ENCODE data around the gene KDM6A.

Gene KDM6A

DNA sequence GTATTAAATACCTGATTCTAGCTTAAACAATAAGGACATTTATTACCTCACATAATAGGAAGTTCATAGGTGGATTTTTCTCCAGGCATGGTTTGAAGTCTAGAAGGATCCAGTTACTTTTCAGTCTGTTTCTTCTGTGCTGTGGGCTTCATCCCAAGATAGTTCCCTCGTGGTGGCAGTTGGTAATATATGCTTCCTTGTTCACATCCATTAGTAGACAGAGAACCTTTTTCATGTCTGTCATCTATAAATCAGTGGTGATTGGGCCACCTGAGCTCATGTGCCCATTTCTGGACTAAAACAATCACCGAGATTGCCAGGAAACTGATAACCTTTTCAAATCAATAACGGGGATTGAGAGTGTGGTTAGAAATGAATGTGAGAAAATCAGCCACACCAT, 97.7 kb downstream of the KDM6A start:
- in situ Hi-C loops (cut with MboI; ENCODE audit: low sequenced_read_pairs, unreplicated experiment) = no loop called here
- no peak for DNase-seq (ENCODE audit: low spot score)
- no peak for TF ChIP-seq CTCF (IDR thresholded peaks at IDR 0.05; ENCODE audit: borderline replicate concordance, control extremely low read depth, extremely low read depth, insufficient read depth, missing control alignments)

GRCh38 chrX:44971674-44972073, 98.7 kb downstream of the KDM6A start:
- TF ChIP-seq CTCF (IDR thresholded peaks at IDR 0.05; ENCODE audit: borderline replicate concordance, control extremely low read depth, extremely low read depth, insufficient read depth, missing control alignments) = no peak
- in situ Hi-C loops (cut with MboI; ENCODE audit: low sequenced_read_pairs, unreplicated experiment) = no loop called here
- no peak for DNase-seq (ENCODE audit: low spot score)

- no peak for TF ChIP-seq CTCF (IDR thresholded peaks at IDR 0.05; ENCODE audit: borderline replicate concordance, control extremely low read depth, extremely low read depth, insufficient read depth, missing control alignments)
- no peak for DNase-seq (ENCODE audit: low spot score)
- in situ Hi-C loops (cut with MboI; ENCODE audit: low sequenced_read_pairs, unreplicated experiment) = no loop called here
Measured at GRCh38 chrX:44972132-44972531, 99.1 kb downstream of the KDM6A start.

DNA sequence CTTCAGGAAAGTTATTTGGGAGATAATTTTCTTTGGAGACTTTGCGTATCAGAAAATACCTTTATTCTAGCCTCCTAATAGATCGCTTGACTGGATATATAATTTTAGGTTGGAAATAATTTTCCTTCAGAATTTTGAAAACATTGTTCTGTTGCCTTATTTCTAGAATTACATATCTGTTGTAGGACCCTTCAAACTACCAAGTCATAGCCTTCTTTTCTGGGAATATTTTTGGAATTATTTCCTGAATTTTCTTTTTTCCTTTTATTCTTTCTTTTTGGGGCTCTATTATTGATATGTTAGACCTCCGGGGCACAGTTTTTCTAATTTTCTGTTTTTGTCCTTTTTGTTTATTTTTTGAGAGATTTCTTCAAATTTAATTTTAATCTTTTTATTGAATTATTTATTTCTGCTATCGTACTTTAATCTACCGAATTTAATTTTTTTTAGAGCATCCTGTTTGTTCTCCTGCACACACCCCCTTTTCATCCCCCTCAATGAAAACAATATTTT, 100.5 kb downstream of the KDM6A start:
- no peak for TF ChIP-seq CTCF (IDR thresholded peaks at IDR 0.05; ENCODE audit: borderline replicate concordance, control extremely low read depth, extremely low read depth, insufficient read depth, missing control alignments)
- DNase-seq (ENCODE audit: low spot score) = no peak
- in situ Hi-C loops (cut with MboI; ENCODE audit: low sequenced_read_pairs, unreplicated experiment) = no loop called here

DNA sequence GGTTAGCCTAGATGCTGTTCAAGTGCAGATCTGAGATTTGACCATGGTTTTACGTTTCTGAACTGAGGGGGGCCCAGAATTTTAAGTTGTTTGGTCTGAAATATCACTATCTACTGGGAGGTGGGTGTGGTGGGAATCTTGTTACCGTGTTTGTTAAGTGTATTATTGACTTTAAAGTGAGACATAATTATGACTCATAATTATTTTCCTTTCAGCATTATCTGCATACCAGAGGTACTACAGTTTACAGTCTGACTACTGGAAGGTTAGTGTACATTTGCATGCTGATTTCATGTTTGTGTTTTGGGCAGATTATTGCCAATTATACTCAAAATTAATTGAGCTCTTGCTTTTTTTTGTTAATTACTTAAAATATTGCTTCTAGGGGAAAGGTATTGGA, 101.5 kb downstream of the KDM6A start:
- no peak for DNase-seq (ENCODE audit: low spot score)
- in situ Hi-C loops (cut with MboI; ENCODE audit: low sequenced_read_pairs, unreplicated experiment) = no loop called here
- no peak for TF ChIP-seq CTCF (IDR thresholded peaks at IDR 0.05; ENCODE audit: borderline replicate concordance, control extremely low read depth, extremely low read depth, insufficient read depth, missing control alignments)

DNA sequence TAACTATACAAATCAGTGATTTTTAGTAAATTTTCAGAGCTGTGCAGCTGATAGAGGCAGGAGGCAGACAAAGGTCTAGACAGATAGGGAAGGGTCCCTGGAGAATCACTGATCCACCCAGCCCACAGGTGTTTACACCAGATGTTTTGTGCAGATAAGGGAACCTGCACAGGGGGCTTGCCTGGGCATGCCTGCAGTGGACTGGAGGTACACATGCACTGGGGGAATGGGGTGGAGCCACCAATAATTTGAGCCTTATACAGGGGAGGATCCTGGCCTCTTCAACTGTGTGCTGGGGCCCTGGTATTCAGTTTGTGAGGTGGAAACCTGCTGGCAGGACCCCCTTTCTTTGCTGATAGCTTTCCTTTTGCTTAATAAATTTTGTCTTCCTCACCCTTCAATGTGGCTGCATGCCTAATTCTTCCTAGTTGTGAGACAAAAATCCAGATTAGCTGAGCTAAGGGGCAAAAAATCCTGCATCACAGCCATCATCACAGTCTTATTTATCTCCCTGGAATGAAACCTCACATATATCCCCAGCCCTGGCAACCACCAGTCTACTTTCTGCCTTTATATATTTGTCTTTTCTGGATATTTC, 102.8 kb downstream of the KDM6A start:
- no peak for DNase-seq (ENCODE audit: low spot score)
- in situ Hi-C loops (cut with MboI; ENCODE audit: low sequenced_read_pairs, unreplicated experiment) = no loop called here
- no peak for TF ChIP-seq CTCF (IDR thresholded peaks at IDR 0.05; ENCODE audit: borderline replicate concordance, control extremely low read depth, extremely low read depth, insufficient read depth, missing control alignments)
